ENCODE measurements around the gene MAP2K5. TPM values are rescaled to one million over a fixed set of nuclear protein-coding genes. Genes with fewer than 3 reads are reported as not detected.

MAP2K5 gene
- total RNA-seq, 4 donors from 2014 or later = 3.6 to 27.1 (median 18.6) TPM

DNA sequence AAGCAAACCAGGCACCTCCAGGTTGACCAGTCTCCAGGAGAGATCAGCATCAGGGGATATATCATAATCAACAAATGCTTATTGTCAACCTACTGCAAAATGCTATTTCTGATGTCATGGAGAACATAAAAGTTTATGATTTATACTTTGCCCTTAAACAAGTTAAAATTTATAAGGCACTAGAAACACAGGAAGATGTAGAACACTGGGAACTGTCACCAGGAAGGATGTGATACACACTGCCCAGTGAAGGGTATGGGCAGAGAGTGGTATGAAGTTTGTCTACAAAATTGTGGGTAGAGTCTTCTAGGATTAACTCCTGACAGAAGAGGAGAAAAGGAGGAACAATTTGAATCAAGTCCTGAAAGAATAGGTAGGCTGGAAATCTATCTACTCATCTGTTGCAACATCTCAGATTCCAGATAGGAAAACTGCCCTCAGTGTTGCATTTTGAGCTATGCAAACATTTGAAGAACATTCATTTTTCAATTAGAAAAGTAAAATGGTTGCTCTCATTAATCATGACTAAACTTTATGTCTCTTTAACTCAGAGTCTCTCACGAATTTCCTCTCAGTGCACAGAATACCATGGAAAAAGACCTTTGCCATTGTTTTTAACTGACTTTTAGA, 176.9 kb downstream of the MAP2K5 start:
- no peak for TF ChIP-seq POLR2A (IDR thresholded peaks at IDR 0.05)
- TF ChIP-seq, protein P1, sequence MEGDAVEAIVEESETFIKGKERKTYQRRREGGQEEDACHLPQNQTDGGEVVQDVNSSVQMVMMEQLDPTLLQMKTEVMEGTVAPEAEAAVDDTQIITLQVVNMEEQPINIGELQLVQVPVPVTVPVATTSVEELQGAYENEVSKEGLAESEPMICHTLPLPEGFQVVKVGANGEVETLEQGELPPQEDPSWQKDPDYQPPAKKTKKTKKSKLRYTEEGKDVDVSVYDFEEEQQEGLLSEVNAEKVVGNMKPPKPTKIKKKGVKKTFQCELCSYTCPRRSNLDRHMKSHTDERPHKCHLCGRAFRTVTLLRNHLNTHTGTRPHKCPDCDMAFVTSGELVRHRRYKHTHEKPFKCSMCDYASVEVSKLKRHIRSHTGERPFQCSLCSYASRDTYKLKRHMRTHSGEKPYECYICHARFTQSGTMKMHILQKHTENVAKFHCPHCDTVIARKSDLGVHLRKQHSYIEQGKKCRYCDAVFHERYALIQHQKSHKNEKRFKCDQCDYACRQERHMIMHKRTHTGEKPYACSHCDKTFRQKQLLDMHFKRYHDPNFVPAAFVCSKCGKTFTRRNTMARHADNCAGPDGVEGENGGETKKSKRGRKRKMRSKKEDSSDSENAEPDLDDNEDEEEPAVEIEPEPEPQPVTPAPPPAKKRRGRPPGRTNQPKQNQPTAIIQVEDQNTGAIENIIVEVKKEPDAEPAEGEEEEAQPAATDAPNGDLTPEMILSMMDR (IDR thresholded peaks at IDR 0.05) = no peak
- intact Hi-C loops (cut with DNase I; ENCODE audit: low total_unique reads) = no loop called here
- Histone ChIP-seq H3K9me3 (no peaks in the 10 kb centered on the region), H3K36me3 (no peaks in the 10 kb centered on the region), H3K27me3 (no peaks in the 10 kb centered on the region), H3K27ac (no peak overlapping the region), H3K4me3 (no peak overlapping the region), H3K4me1 (no peaks in the 10 kb centered on the region)
- no peak for DNase-seq

- no peak for TF ChIP-seq POLR2A (IDR thresholded peaks at IDR 0.05)
- TF ChIP-seq, protein P1 (IDR thresholded peaks at IDR 0.05) = no peak
- Histone ChIP-seq H3K36me3 (no peaks in the 10 kb centered on the region), H3K27ac (no peak overlapping the region), H3K4me3 (no peak overlapping the region), H3K4me1 (no peaks in the 10 kb centered on the region), H3K9me3 (no peaks in the 10 kb centered on the region), H3K27me3 (no peaks in the 10 kb centered on the region)
- intact Hi-C loops (cut with DNase I; ENCODE audit: low total_unique reads) = no loop called here
- no peak for DNase-seq
These were observed 178.2 kb downstream of the MAP2K5 start for GRCh38 chr15:67720556-67721175.

GRCh38 chr15:67722030-67722817, 179.7 kb downstream of the MAP2K5 start:
- intact Hi-C loops (cut with DNase I; ENCODE audit: low total_unique reads) = no loop called here
- Histone ChIP-seq H3K4me3 (no peak overlapping the region), H3K27me3 (no peaks in the 10 kb centered on the region), H3K27ac (no peak overlapping the region), H3K9me3 (no peaks in the 10 kb centered on the region), H3K36me3 (no peaks in the 10 kb centered on the region), H3K4me1 (no peaks in the 10 kb centered on the region)
- no peak for TF ChIP-seq POLR2A (IDR thresholded peaks at IDR 0.05)
- TF ChIP-seq, protein P1 (IDR thresholded peaks at IDR 0.05) = no peak
- DNase-seq = no peak

- no peak for TF ChIP-seq POLR2A (IDR thresholded peaks at IDR 0.05)
- TF ChIP-seq, protein P1 (IDR thresholded peaks at IDR 0.05) = no peak
- intact Hi-C loops (cut with DNase I; ENCODE audit: low total_unique reads) = no loop called here
- H3K4me1 ChIP-seq = no peaks in the 10 kb centered on the region
- no peaks in the 10 kb centered on the region for H3K9me3 ChIP-seq
- no peaks in the 10 kb centered on the region for H3K27me3 ChIP-seq
- no peaks in the 10 kb centered on the region for H3K36me3 ChIP-seq
- DNase-seq = no peak
- H3K27ac ChIP-seq = no peak overlapping the region
- no peak overlapping the region for H3K4me3 ChIP-seq
These were observed 181.0 kb downstream of the MAP2K5 start for GRCh38 chr15:67723294-67724024.

Data from uterus (tissue), 4 donors.